SK-N-SH (cell line): Measurements from ENCODE around the gene KRTAP10-5. TPM values are rescaled to one million over a fixed set of nuclear protein-coding genes. Genes with fewer than 3 reads are reported as not detected.
"Not testable (repeated sequence)": the region's sequence is repeated elsewhere in the genome, so short reads cannot be mapped to it uniquely, and the experiment has no call there.

Experiments
- CTCF ChIA-PET: fragments of 300-600, 350-600 bp; formaldehyde crosslinking; extraction: SDS; loops from one replicate; lab custom pipeline; 2021; lab: Yijun Ruan, JAX
- POLR2A ChIA-PET: fragments of 350-600 bp; sonication (Branson Sonifier 250); formaldehyde crosslinking; extraction: SDS; loops from one replicate; lab custom pipeline; 2020; ENCODE audit warnings: antibody characterized with exemption, inconsistent platforms; lab: Yijun Ruan, JAX
- DNase-seq: peaks from one replicate; pipeline ENCODE4 v3.0.0; 2012
- H2AFZ ChIP-seq: fragments of 200-600 bp; sonication (generic); 2 replicates; pipeline ENCODE4 v1.8.1; 2016; ENCODE audit warnings: antibody characterized with exemption, mild to moderate bottlenecking, low read depth
- H3F3A ChIP-seq: fragments of 200-600 bp; sonication (generic); replicated peaks from 2 replicates; pipeline ENCODE3; 2016; ENCODE audit warnings: antibody characterized with exemption, mild to moderate bottlenecking; ENCODE audit not compliant: insufficient read depth
- H3K27ac ChIP-seq, 2 experiments: fragments of 200-500 bp in 1 of 2; fragments of 200-600 bp in 1 of 2; sonication (Bioruptor generic) in 1 of 2; sonication (generic), shearing (Covaris generic) in 1 of 2; 2 replicates each; pipeline versions ENCODE4 v1.5.1 to v1.6.1; 2014 to 2016; ENCODE audit warnings: low read depth in 2 of 2, inconsistent platforms in 1 of 2, low read length in 1 of 2, mild to moderate bottlenecking in 1 of 2, mixed read lengths in 1 of 2
- H3K27me3 ChIP-seq: fragments of 200-600 bp; sonication (generic), shearing (Covaris generic); 2 replicates; pipeline ENCODE4 v1.6.1; 2016; ENCODE audit warnings: mixed run types; ENCODE audit not compliant: insufficient read depth
- H3K36me3 ChIP-seq, 2 experiments: fragments of 200-500 bp in 1 of 2; fragments of 200-600 bp in 1 of 2; sonication (Bioruptor generic) in 1 of 2; sonication (generic) in 1 of 2; replicated peaks in 1 of 2; 2 replicates each; pipeline versions ENCODE3 to v1.5.1; 2014 to 2016; ENCODE audit warnings: low read length in 1 of 2, mild to moderate bottlenecking in 1 of 2; ENCODE audit not compliant: insufficient read depth in 2 of 2, control insufficient read depth in 1 of 2
- H3K4me1 ChIP-seq, 2 experiments: fragments of 200-500 bp in 1 of 2; fragments of 200-600 bp in 1 of 2; sonication (Bioruptor generic) in 1 of 2; sonication (generic), shearing (Covaris generic) in 1 of 2; 2 replicates each; pipeline versions ENCODE4 v1.5.1 to v1.6.1; 2014 to 2016; ENCODE audit warnings: low read depth in 1 of 2, low read length in 1 of 2, mixed run types in 1 of 2; ENCODE audit not compliant: insufficient read depth in 2 of 2, control insufficient read depth in 1 of 2
- H3K4me2 ChIP-seq: fragments of 200-600 bp; sonication (generic), shearing (Covaris generic); 2 replicates; pipeline ENCODE4 v1.6.1; 2017; ENCODE audit warnings: mixed run types
- H3K4me3 ChIP-seq, 2 experiments: fragments of 200-500 bp in 1 of 2; fragments of 200-600 bp in 1 of 2; sonication (Bioruptor generic) in 1 of 2; sonication (generic), shearing (Covaris generic) in 1 of 2; 2 replicates each; pipeline versions ENCODE4 v1.5.1 to v1.8.1; 2014 to 2016; ENCODE audit warnings: low read depth in 2 of 2, inconsistent platforms in 1 of 2, low read length in 1 of 2, mild to moderate bottlenecking in 1 of 2, mixed read lengths in 1 of 2, moderate library complexity in 1 of 2
- H3K79me2 ChIP-seq: fragments of 200-600 bp; sonication (generic); 2 replicates; pipeline ENCODE4 v1.8.1; 2017; ENCODE audit warnings: mild to moderate bottlenecking; ENCODE audit not compliant: insufficient read depth
- H3K9ac ChIP-seq: fragments of 200-600 bp; sonication (generic); 2 replicates; pipeline ENCODE4 v1.6.1; 2017; ENCODE audit warnings: mixed run types
- H3K9me2 ChIP-seq: fragments of 200-600 bp; sonication (generic); 2 replicates; pipeline ENCODE4 v1.6.1; 2017; ENCODE audit warnings: mixed run types
- H3K9me3 ChIP-seq: fragments of 200-600 bp; sonication (generic); 2 replicates; pipeline ENCODE4 v1.6.1; 2017; ENCODE audit warnings: mixed run types, mild to moderate bottlenecking, moderate library complexity
- H4K20me1 ChIP-seq: fragments of 200-600 bp; sonication (generic); 2 replicates; pipeline ENCODE4 v1.6.1; 2017; ENCODE audit warnings: mild to moderate bottlenecking, mixed run types; ENCODE audit not compliant: insufficient read depth
- CHD2 ChIP-seq: fragments of 150-350 bp; IDR thresholded peaks from 2 replicates; pipeline ENCODE4 v1.6.1; 2018; ENCODE audit warnings: low read length; ENCODE audit not compliant: partially characterized antibody
- CTCF ChIP-seq: fragments of 200-600 bp; sonication (generic); IDR thresholded peaks from 2 replicates; pipeline ENCODE4 v1.6.1; 2017; ENCODE audit warnings: antibody characterized with exemption, mild to moderate bottlenecking, moderate library complexity
- EZH2phosphoT487 ChIP-seq: fragments of 200-600 bp; sonication (generic); IDR thresholded peaks from 2 replicates; pipeline ENCODE4 v1.6.1; 2017; ENCODE audit warnings: low read depth, mixed run types, mild to moderate bottlenecking, antibody characterized with exemption, moderate library complexity, borderline replicate concordance
- FOXJ3 ChIP-seq: sonication (generic); formaldehyde crosslinking; IDR thresholded peaks from 2 replicates; pipeline ENCODE4 v1.5.1; 2020; ENCODE audit warnings: mild to moderate bottlenecking, missing genetic modification reagents
- MXI1 ChIP-seq: IDR thresholded peaks from 2 replicates; pipeline ENCODE4 v1.6.1; 2012; ENCODE audit warnings: mild to moderate bottlenecking, low read depth, low read length, improper control_type of control experiment
- NFIC ChIP-seq: IDR thresholded peaks from 2 replicates; pipeline ENCODE4 v1.4.0; 2012; ENCODE audit warnings: borderline replicate concordance
- PBX3 ChIP-seq: IDR thresholded peaks from 2 replicates; pipeline ENCODE4; 2012
- RAD21 ChIP-seq: IDR thresholded peaks from 2 replicates; pipeline ENCODE4 v1.6.1; 2012; ENCODE audit warnings: mild to moderate bottlenecking, low read length
- REST ChIP-seq: IDR thresholded peaks from 2 replicates; pipeline ENCODE4 v1.6.1; 2012; ENCODE audit warnings: mild to moderate bottlenecking, low read depth, low read length, moderate library complexity
- TCF12 ChIP-seq: IDR thresholded peaks from 2 replicates; pipeline ENCODE4 v1.4.0; 2012
- USF1 ChIP-seq: IDR thresholded peaks from 2 replicates; pipeline ENCODE4 v1.4.0; 2012; ENCODE audit warnings: low read depth, borderline replicate concordance
- USF2 ChIP-seq: fragments of 150-350 bp; IDR thresholded peaks from 2 replicates; pipeline ENCODE4 v1.6.1; 2017; ENCODE audit warnings: antibody characterized with exemption, low read length, low read depth, borderline replicate concordance
- WGBS: methylation state at CpG from one replicate; pipeline ENCODE4 v1.1.6; 2017; ENCODE audit warnings: low lambda C conversion rate; 5-methylcytosine and 5-hydroxymethylcytosine counted together
- polyA plus RNA-seq, 3 experiments: library from polyadenylated mRNA; depleted of rRNA; stranded (reverse); fragments of >200 nt; gene quantifications; 2 replicates each; pipeline ENCODE4 v1.2.3, GENCODE V29; 2012

The KRTAP10-5 gene
- polyA plus RNA-seq, 1 of the 3 experiments (the other 2 are of a cell fraction) = not detected

GRCh38 chr21:44558695-44559094, 21.7 kb downstream of the KRTAP10-5 start, which contains the start of gene KRTAP10-3 (continued):
- TF ChIP-seq REST (no peak), PBX3 (no peak), RAD21 (no peak), NFIC (no peak), USF1 (no peak), CHD2 (no peak), EZH2phosphoT487 (no peak)

GRCh38 chr21:44558329-44558675, 22.1 kb downstream of the KRTAP10-5 start:
- DNase-seq, H3K4me2 ChIP-seq, H3K27ac ChIP-seq, H3K79me2 ChIP-seq, H3K9ac ChIP-seq, CTCF ChIA-PET, POLR2A ChIA-PET, H3K9me3 ChIP-seq, H2AFZ ChIP-seq, H3F3A ChIP-seq, H3K9me2 ChIP-seq, H3K4me1 ChIP-seq, H4K20me1 ChIP-seq, H3K4me3 ChIP-seq, H3K36me3 ChIP-seq: not testable (repeated sequence)
- peaks cover 47% of the 10 kb centered on the region for H3K27me3 ChIP-seq
- WGBS = 14% methylated on average over 2 of the region's 10 CpGs

- no peak for DNase-seq
- Histone ChIP-seq H3K4me1 (no peaks in the 10 kb centered on the region), H3K4me3 (no peak overlapping the region), H3K79me2 (no peaks in the 10 kb centered on the region), H3K27ac (no peak overlapping the region), H3K27me3 (peaks cover 53% of the 10 kb centered on the region), H3K9me3 (no peaks in the 10 kb centered on the region), H3K4me2 (no peak overlapping the region), H3F3A (no peaks in the 10 kb centered on the region), H3K36me3 (no peaks in the 10 kb centered on the region), H4K20me1 (no peaks in the 10 kb centered on the region), H2AFZ (no peak overlapping the region), H3K9me2 (no peaks in the 10 kb centered on the region), H3K9ac (no peak overlapping the region)
- POLR2A ChIA-PET = no interaction called here
- 17% methylated on average over 22 of the region's 30 CpGs for WGBS
- no peak for TF ChIP-seq USF2
- TF ChIP-seq FOXJ3 (CRISPR knock-in tag) = no peak
- TF ChIP-seq CTCF = no peak
- no peak for TF ChIP-seq TCF12
- no peak for TF ChIP-seq MXI1
- CTCF ChIA-PET = no interaction called here
Measured at GRCh38 chr21:44557491-44558328, 22.7 kb downstream of the KRTAP10-5 start.
